Liver (tissue), 9 donors: ENCODE results near the gene RBFOX1. TPM values are rescaled to one million over a fixed set of nuclear protein-coding genes. Genes with fewer than 3 reads are reported as not detected.

Experiments used
- DNase-seq: peaks from one replicate; pipeline ENCODE4 v3.0.0-alpha.2; 2017; ENCODE audit warnings: low spot score
- H3K27ac ChIP-seq, 2 donors: one replicate each; pipeline ENCODE4 v1.7.0; 2013; ENCODE audit warnings: inconsistent platforms in 2 of 2, low read length in 2 of 2, control low read depth in 1 of 2, low read depth in 1 of 2, mild to moderate bottlenecking in 1 of 2
- H3K27me3 ChIP-seq, 4 donors: one replicate each; pipeline versions ENCODE4 v1.6.1 to v1.7.0; 2013; ENCODE audit warnings: low read length in 3 of 4, inconsistent platforms in 1 of 4, mild to moderate bottlenecking in 1 of 4, moderate library complexity in 1 of 4; ENCODE audit not compliant: control insufficient read depth in 4 of 4, insufficient read depth in 4 of 4
- H3K36me3 ChIP-seq, 4 donors: one replicate each; pipeline versions ENCODE4 v1.6.1 to v1.7.0; 2013; ENCODE audit warnings: low read length in 3 of 4, mild to moderate bottlenecking in 3 of 4, low read depth in 1 of 4, moderate library complexity in 1 of 4; ENCODE audit not compliant: control insufficient read depth in 4 of 4, insufficient read depth in 3 of 4
- H3K4me1 ChIP-seq, 4 donors: one replicate each; pipeline versions ENCODE4 v1.6.1 to v1.7.0; 2013; ENCODE audit warnings: low read length in 3 of 4, mild to moderate bottlenecking in 3 of 4, moderate library complexity in 1 of 4; ENCODE audit not compliant: control insufficient read depth in 4 of 4, insufficient read depth in 4 of 4
- H3K4me3 ChIP-seq, 3 donors: one replicate each; pipeline versions ENCODE4 v1.6.1 to v1.7.0; 2013; ENCODE audit warnings: low read length in 3 of 3, control low read depth in 1 of 3, low read depth in 1 of 3, mild to moderate bottlenecking in 1 of 3
- H3K9ac ChIP-seq, 2 donors: one replicate each; pipeline ENCODE4 v1.7.0; 2013; ENCODE audit warnings: low read length in 2 of 2, mild to moderate bottlenecking in 2 of 2, moderate library complexity in 2 of 2, control low read depth in 1 of 2, low read depth in 1 of 2
- H3K9me3 ChIP-seq, 4 donors: one replicate each; pipeline versions ENCODE4 v1.6.1 to v1.7.0; 2013; ENCODE audit warnings: low read length in 3 of 4; ENCODE audit not compliant: control insufficient read depth in 4 of 4
- HNF4A ChIP-seq, 2 donors: conservative IDR thresholded peaks; 2 replicates each; pipeline ENCODE4 v1.6.1; 2016; ENCODE audit warnings: antibody characterized with exemption in 2 of 2, mild to moderate bottlenecking in 2 of 2
- HNF4G ChIP-seq: IDR thresholded peaks from 2 replicates; pipeline ENCODE4 v1.6.1; 2016; ENCODE audit warnings: antibody characterized with exemption
- JUND ChIP-seq, 2 donors: IDR thresholded peaks; 2 replicates each; pipeline ENCODE4 v1.6.1; 2016; ENCODE audit warnings: antibody characterized with exemption in 2 of 2
- MAX ChIP-seq: IDR thresholded peaks from 2 replicates; pipeline ENCODE4 v1.6.1; 2016; ENCODE audit warnings: antibody characterized with exemption
- REST ChIP-seq: IDR thresholded peaks from 2 replicates; pipeline ENCODE4 v1.6.1; 2016; ENCODE audit warnings: antibody characterized with exemption, mild to moderate bottlenecking
- RXRA ChIP-seq, 2 donors: IDR thresholded peaks; 2 replicates each; pipeline ENCODE4 v1.6.1; 2017 to 2018; ENCODE audit warnings: antibody characterized with exemption in 2 of 2, mild to moderate bottlenecking in 1 of 2
- SP1 ChIP-seq: IDR thresholded peaks from 2 replicates; pipeline ENCODE4 v1.6.1; 2018; ENCODE audit warnings: antibody characterized with exemption, mild to moderate bottlenecking
- YY1 ChIP-seq: IDR thresholded peaks from 2 replicates; pipeline ENCODE4 v1.6.1; 2016; ENCODE audit warnings: antibody characterized with exemption, mild to moderate bottlenecking
- ZBTB33 ChIP-seq: IDR thresholded peaks from 2 replicates; pipeline ENCODE4 v1.6.1; 2016; ENCODE audit warnings: antibody characterized with exemption
- WGBS: extraction: QIAGEN DNeasy Blood & Tissue Kit; methylation state at CpG from one replicate; pipeline ENCODE4 v1.1.7; 2013; 5-methylcytosine and 5-hydroxymethylcytosine counted together
- polyA plus RNA-seq, 2 donors: library from polyadenylated mRNA; stranded (reverse) in 1 of 2; unstranded in 1 of 2; fragments of 200-250 nt in 1 of 2; fragments of >200 nt in 1 of 2; fragmentation: Nextera tagmentation in 1 of 2; extraction: Ambion mirVana in 1 of 2; gene quantifications; one replicate each; pipeline versions ENCODE4 v1.2.1 to v1.2.3, GENCODE V29; 2013 to 2015
- total RNA-seq, 2 donors: library from RNA; depleted of rRNA; stranded (reverse); fragments of >200 nt; gene quantifications; one replicate each; pipeline ENCODE4 v1.2.3, GENCODE V29; 2014
- TF ChIP-seq, protein P1 (sequence below): fragments of 150-350 bp; IDR thresholded peaks from 2 replicates; pipeline ENCODE4 v1.5.1; 2017; ENCODE audit warnings: improper control_type of control experiment, low read depth, low read length; ENCODE audit not compliant: missing input control
- donor health status: healthy.
- donor health status: healthy.
- donor health status: healthy.
- donor health status: healthy.
- donor health status: healthy.

RBFOX1 gene
- total and polyA plus RNA-seq, 4 donors: not detected

DNA sequence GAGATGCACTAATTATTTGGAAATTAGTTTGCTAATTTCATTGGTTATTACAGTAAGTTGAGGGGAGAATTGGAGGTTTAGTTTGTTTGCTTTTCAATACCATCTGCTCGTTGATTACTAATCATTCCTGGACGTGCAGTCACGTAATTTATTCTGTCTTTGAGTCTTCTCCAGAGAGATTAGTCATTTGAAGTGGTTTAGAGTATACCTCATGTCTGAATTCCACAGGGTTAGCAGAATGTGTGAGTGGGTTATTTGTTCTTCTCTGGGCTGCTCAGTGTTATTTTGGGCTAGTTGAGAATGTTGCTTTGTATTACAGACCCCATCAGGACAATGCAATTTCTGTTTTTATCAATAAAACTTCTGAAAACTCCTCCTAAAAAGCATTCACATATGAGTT, 265.0 kb downstream of the RBFOX1 start:
- Histone ChIP-seq H3K4me3 (no peak overlapping the region), H3K27me3 (peaks cover 0 to 5% (median 0%) of the 10 kb centered on the region in 4 donors), H3K27ac (no peak overlapping the region), H3K9me3 (no peaks in the 10 kb centered on the region), H3K9ac (no peak overlapping the region), H3K36me3 (no peaks in the 10 kb centered on the region), H3K4me1 (no peaks in the 10 kb centered on the region)
- no peak for DNase-seq
- WGBS: 28% methylated on average over 3 of the region's 3 CpGs
- no peak for TF ChIP-seq HNF4A (conservative IDR thresholded peaks at IDR 0.05)

DNA sequence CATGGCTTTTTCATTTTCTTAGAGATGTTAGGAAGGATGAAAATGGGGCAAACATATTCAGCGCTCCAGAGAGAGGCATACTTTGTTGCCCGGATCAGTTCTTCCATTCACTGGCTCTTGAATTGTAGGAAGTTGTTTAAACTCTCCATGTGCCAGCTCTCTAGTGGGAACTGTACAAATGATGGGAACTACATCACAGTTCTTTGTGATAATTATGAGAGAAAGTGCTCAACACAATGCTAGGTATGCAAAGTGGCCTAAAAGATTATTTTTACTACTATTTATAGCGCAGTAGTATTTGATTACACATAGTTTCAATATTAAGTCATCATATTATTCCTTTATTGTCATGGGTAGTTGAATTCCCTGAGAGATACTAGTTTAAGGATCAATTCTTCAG, 268.5 kb downstream of the RBFOX1 start:
- Histone ChIP-seq H3K27ac (no peak overlapping the region), H3K27me3 (peaks cover 0 to 5% (median 0%) of the 10 kb centered on the region in 4 donors), H3K36me3 (no peaks in the 10 kb centered on the region), H3K4me3 (no peak overlapping the region), H3K9me3 (no peaks in the 10 kb centered on the region), H3K4me1 (no peaks in the 10 kb centered on the region), H3K9ac (no peak overlapping the region)
- 63% methylated on average over 3 of the region's 3 CpGs for WGBS
- DNase-seq: no peak
- TF ChIP-seq ZBTB33 (no peak), YY1 (no peak), SP1 (no peak), REST (no peak), JUND (IDR thresholded peaks at IDR 0.05) (no peak), RXRA (IDR thresholded peaks at IDR 0.05) (no peak), MAX (no peak), HNF4G (no peak), HNF4A (conservative IDR thresholded peaks at IDR 0.05) (no peak)
- TF ChIP-seq, protein P1, sequence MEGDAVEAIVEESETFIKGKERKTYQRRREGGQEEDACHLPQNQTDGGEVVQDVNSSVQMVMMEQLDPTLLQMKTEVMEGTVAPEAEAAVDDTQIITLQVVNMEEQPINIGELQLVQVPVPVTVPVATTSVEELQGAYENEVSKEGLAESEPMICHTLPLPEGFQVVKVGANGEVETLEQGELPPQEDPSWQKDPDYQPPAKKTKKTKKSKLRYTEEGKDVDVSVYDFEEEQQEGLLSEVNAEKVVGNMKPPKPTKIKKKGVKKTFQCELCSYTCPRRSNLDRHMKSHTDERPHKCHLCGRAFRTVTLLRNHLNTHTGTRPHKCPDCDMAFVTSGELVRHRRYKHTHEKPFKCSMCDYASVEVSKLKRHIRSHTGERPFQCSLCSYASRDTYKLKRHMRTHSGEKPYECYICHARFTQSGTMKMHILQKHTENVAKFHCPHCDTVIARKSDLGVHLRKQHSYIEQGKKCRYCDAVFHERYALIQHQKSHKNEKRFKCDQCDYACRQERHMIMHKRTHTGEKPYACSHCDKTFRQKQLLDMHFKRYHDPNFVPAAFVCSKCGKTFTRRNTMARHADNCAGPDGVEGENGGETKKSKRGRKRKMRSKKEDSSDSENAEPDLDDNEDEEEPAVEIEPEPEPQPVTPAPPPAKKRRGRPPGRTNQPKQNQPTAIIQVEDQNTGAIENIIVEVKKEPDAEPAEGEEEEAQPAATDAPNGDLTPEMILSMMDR: no peak
